CD4-positive, CD25-positive, alpha-beta regulatory T cell (primary cell): ENCODE measurements around the gene ENTHD1. TPM values are rescaled to one million over a fixed set of nuclear protein-coding genes. Genes with fewer than 3 reads are reported as not detected.

Source experiments
- ATAC-seq, 2 donors: fragments of 150-1000 bp; cut with Tn5 transposase; one replicate each; pipeline ENCODE4 v1.10.0; 2021; ENCODE audit warnings: low read depth in 2 of 2, moderate number of reproducible peaks in 2 of 2, moderate library complexity in 1 of 2
- DNase-seq, 3 donors: peaks; one replicate each; pipeline versions ENCODE4 v3.0.0 to v3.0.0-alpha.2; 2012 to 2022; ENCODE audit warnings: mixed read lengths in 1 of 3
- H3K27ac ChIP-seq: one replicate; pipeline ENCODE4 v1.7.0; 2013; ENCODE audit warnings: mild to moderate bottlenecking, low read length; ENCODE audit not compliant: insufficient read depth, poor library complexity, severe bottlenecking
- H3K27me3 ChIP-seq: one replicate; pipeline ENCODE4 v1.7.0; 2013; ENCODE audit warnings: low read length; ENCODE audit not compliant: control insufficient read depth, insufficient read depth
- H3K36me3 ChIP-seq: one replicate; pipeline ENCODE4 v1.7.0; 2013; ENCODE audit warnings: mild to moderate bottlenecking, low read length, moderate library complexity; ENCODE audit not compliant: control insufficient read depth, insufficient read depth
- H3K4me1 ChIP-seq: 2 replicates; pipeline ENCODE4 v1.7.0; 2013; ENCODE audit warnings: mild to moderate bottlenecking, low read length; ENCODE audit not compliant: insufficient read depth, control insufficient read depth, poor library complexity, severe bottlenecking
- H3K4me3 ChIP-seq: one replicate; pipeline ENCODE4 v1.7.0; 2013; ENCODE audit warnings: low read depth, mild to moderate bottlenecking, low read length, moderate library complexity
- H3K9me3 ChIP-seq, 2 experiments: 1 replicate in 1 of 2; 2 replicates in 1 of 2; pipeline ENCODE4 v1.7.0; 2013; ENCODE audit warnings: low read length in 2 of 2, mild to moderate bottlenecking in 1 of 2, moderate library complexity in 1 of 2; ENCODE audit not compliant: control insufficient read depth in 2 of 2
- H3K27ac Mint-ChIP-seq, 3 donors: one replicate each; pipeline ENCODE4 v1.8.0; 2020 to 2022; ENCODE audit warnings: mild to moderate bottlenecking in 3 of 3, mixed read lengths in 3 of 3, moderate library complexity in 2 of 3
- H3K27me3 Mint-ChIP-seq: one replicate; pipeline ENCODE4 v1.8.0; 2022; ENCODE audit warnings: mild to moderate bottlenecking, mixed read lengths
- H3K36me3 Mint-ChIP-seq: one replicate; pipeline ENCODE4 v1.8.0; 2020; ENCODE audit warnings: mixed read lengths
- H3K4me1 Mint-ChIP-seq, 4 donors: one replicate each; pipeline ENCODE4 v1.8.0; 2020 to 2022; ENCODE audit warnings: mixed read lengths in 4 of 4, mild to moderate bottlenecking in 1 of 4
- H3K4me3 Mint-ChIP-seq, 4 donors: one replicate each; pipeline ENCODE4 v1.8.0; 2020 to 2022; ENCODE audit warnings: mild to moderate bottlenecking in 4 of 4, mixed read lengths in 4 of 4, moderate library complexity in 3 of 4
- H3K9me3 Mint-ChIP-seq, 7 donors: one replicate each; pipeline ENCODE4 v1.8.0; 2020 to 2022; ENCODE audit warnings: mixed read lengths in 7 of 7, mild to moderate bottlenecking in 3 of 7, moderate library complexity in 2 of 7
- polyA plus RNA-seq, 4 donors: library from polyadenylated mRNA; unstranded; fragments of 300-500 nt; fragmentation: Illumina TruSeq; gene quantifications; one replicate each; pipeline ENCODE4 v1.2.3, GENCODE V29; 2021
- total RNA-seq: library from RNA; stranded (reverse); gene quantifications from one replicate; pipeline ENCODE4 v1.2.3, GENCODE V29; 2022

ENTHD1 gene
- total and polyA plus RNA-seq, 5 donors from 2014 or later: 0.13 to 0.32 (median 0.18) TPM; not detected in 1

GRCh38 chr22:39931251-39931650, 37.7 kb upstream of the ENTHD1 start:
- Mint-ChIP-seq H3K9me3 (no peaks in the 10 kb centered on the region), H3K27ac (no peak overlapping the region), H3K36me3 (peaks cover 18% of the 10 kb centered on the region), H3K27me3 (no peaks in the 10 kb centered on the region), H3K4me3 (no peak overlapping the region), H3K4me1 (peaks cover 32 to 43% (median 38%) of the 10 kb centered on the region in 4 donors)
- H3K27ac ChIP-seq: peak overlapping the region; percentile 60
- peak in 1 of 2 donors; percentile 23 for ATAC-seq
- H3K9me3 ChIP-seq: no peaks in the 10 kb centered on the region
- H3K27me3 ChIP-seq: no peaks in the 10 kb centered on the region
- peaks cover 99% of the 10 kb centered on the region for H3K4me1 ChIP-seq
- H3K36me3 ChIP-seq: no peaks in the 10 kb centered on the region
- peak overlapping the region; percentile 84 for H3K4me3 ChIP-seq
- peak in 1 of 3 donors; percentile 52 for DNase-seq

GRCh38 chr22:39928536-39929520, 35.3 kb upstream of the ENTHD1 start:
- Mint-ChIP-seq H3K27me3 (no peaks in the 10 kb centered on the region), H3K4me1 (peaks cover 29 to 43% (median 39%) of the 10 kb centered on the region in 4 donors), H3K27ac (no peak overlapping the region), H3K9me3 (no peaks in the 10 kb centered on the region), H3K4me3 (no peak overlapping the region), H3K36me3 (peaks cover 25% of the 10 kb centered on the region)
- peak overlapping the region; percentile 62 for H3K27ac ChIP-seq
- no peaks in the 10 kb centered on the region for H3K9me3 ChIP-seq
- H3K4me3 ChIP-seq: peak overlapping the region; percentile 84
- no peaks in the 10 kb centered on the region for H3K27me3 ChIP-seq
- H3K4me1 ChIP-seq: peaks cover 98% of the 10 kb centered on the region
- DNase-seq: no peak
- no peaks in the 10 kb centered on the region for H3K36me3 ChIP-seq
- no peak for ATAC-seq

DNA sequence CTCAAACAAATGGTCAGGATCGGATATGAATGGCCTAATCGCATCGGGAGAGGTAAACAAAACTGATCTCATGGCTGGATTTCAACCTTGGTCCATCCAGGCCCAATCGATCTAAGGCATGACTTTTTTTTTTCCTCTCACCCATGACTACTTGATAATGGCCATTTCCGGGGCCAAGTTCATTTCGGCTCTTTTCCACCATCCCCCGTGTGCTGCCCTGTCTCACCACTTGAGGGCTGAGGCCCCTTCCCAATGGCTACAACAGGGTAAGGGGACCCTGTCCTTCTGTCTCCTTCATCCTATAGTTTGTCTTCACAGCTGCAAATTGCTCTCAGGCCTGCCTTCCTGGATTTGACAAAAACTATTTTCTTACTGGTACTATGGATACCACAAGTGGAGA, 34.0 kb upstream of the ENTHD1 start:
- Histone ChIP-seq H3K9me3 (no peaks in the 10 kb centered on the region), H3K27me3 (no peaks in the 10 kb centered on the region), H3K36me3 (no peaks in the 10 kb centered on the region), H3K4me1 (peaks cover 98% of the 10 kb centered on the region), H3K4me3 (peak overlapping the region; percentile 84), H3K27ac (peak overlapping the region; percentile 62)
- no peaks in the 10 kb centered on the region for H3K27me3 Mint-ChIP-seq
- peak in 1 of 3 donors; percentile 55 for DNase-seq
- ATAC-seq: no peak
- peaks cover 30 to 42% (median 37%) of the 10 kb centered on the region in 4 donors for H3K4me1 Mint-ChIP-seq
- H3K27ac Mint-ChIP-seq: peak overlapping the region in 1 of 3 donors; percentile 91
- no peak overlapping the region for H3K4me3 Mint-ChIP-seq
- no peaks in the 10 kb centered on the region for H3K9me3 Mint-ChIP-seq
- H3K36me3 Mint-ChIP-seq: peaks cover 26% of the 10 kb centered on the region

- Histone ChIP-seq H3K4me3 (peak overlapping the region; percentile 84), H3K27ac (peak overlapping the region; percentile 62), H3K27me3 (no peaks in the 10 kb centered on the region), H3K9me3 (no peaks in the 10 kb centered on the region), H3K36me3 (no peaks in the 10 kb centered on the region), H3K4me1 (peaks cover 98% of the 10 kb centered on the region)
- Mint-ChIP-seq H3K36me3 (peaks cover 34% of the 10 kb centered on the region), H3K4me3 (peak overlapping the region in 2 of 4 donors; percentile 85 to 87), H3K27ac (peak overlapping the region; percentile 82 to 91 (median 88)), H3K9me3 (no peaks in the 10 kb centered on the region), H3K4me1 (peaks cover 38 to 49% (median 45%) of the 10 kb centered on the region in 4 donors), H3K27me3 (no peaks in the 10 kb centered on the region)
- DNase-seq (no peak), ATAC-seq (peak in 1 of 2 donors; percentile 7)
These were observed 33.2 kb upstream of the ENTHD1 start for GRCh38 chr22:39926753-39927152.

- H3K9me3 ChIP-seq: no peaks in the 10 kb centered on the region
- H3K27me3 Mint-ChIP-seq: no peaks in the 10 kb centered on the region
- peak overlapping the region; percentile 82 to 89 (median 88) for H3K27ac Mint-ChIP-seq
- H3K4me1 Mint-ChIP-seq: peaks cover 42 to 54% (median 49%) of the 10 kb centered on the region in 4 donors
- peak overlapping the region in 2 of 4 donors; percentile 85 to 87 for H3K4me3 Mint-ChIP-seq
- ATAC-seq: peak; percentile 61 to 63
- H3K4me1 ChIP-seq: peaks cover 98% of the 10 kb centered on the region
- no peaks in the 10 kb centered on the region for H3K27me3 ChIP-seq
- DNase-seq: peak in 2 of 3 donors; percentile 54 to 72
- peak overlapping the region; percentile 62 for H3K27ac ChIP-seq
- no peaks in the 10 kb centered on the region for H3K36me3 ChIP-seq
- no peaks in the 10 kb centered on the region for H3K9me3 Mint-ChIP-seq
- peak overlapping the region; percentile 84 for H3K4me3 ChIP-seq
- peaks cover 36% of the 10 kb centered on the region for H3K36me3 Mint-ChIP-seq
These were observed 32.5 kb upstream of the ENTHD1 start for GRCh38 chr22:39925909-39926679.

DNA sequence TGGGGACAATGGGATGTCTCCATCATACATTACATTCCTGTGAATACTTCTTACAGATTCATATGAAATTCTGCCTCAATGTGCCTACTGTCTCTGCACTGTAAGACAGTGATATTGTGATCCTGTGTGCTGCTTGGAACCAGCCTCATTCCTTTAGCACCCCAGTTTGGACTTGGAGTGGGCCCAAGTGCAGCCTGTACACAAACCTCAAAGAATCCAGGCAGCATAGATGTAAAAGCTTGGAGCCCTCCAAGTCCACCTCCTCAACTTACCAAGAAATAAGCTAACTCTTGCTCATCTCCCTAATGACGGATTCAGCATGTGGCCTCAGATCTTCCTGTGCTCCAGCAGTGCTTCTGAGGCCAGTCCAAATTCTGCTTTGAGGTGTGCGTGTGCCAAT, 31.7 kb upstream of the ENTHD1 start:
- Mint-ChIP-seq H3K4me3 (peak overlapping the region in 2 of 4 donors; percentile 77 to 87), H3K4me1 (peaks cover 50 to 62% (median 57%) of the 10 kb centered on the region in 4 donors), H3K9me3 (no peaks in the 10 kb centered on the region), H3K36me3 (peaks cover 43% of the 10 kb centered on the region), H3K27me3 (no peaks in the 10 kb centered on the region), H3K27ac (peak overlapping the region in 2 of 3 donors; percentile 36 to 88)
- H3K4me1 ChIP-seq: peaks cover 98% of the 10 kb centered on the region
- no peaks in the 10 kb centered on the region for H3K36me3 ChIP-seq
- H3K27ac ChIP-seq: peak overlapping the region; percentile 62
- no peak for ATAC-seq
- no peak for DNase-seq
- no peaks in the 10 kb centered on the region for H3K27me3 ChIP-seq
- H3K4me3 ChIP-seq: peak overlapping the region; percentile 84
- no peaks in the 10 kb centered on the region for H3K9me3 ChIP-seq

- no peak overlapping the region for H3K4me3 ChIP-seq
- Mint-ChIP-seq H3K9me3 (no peaks in the 10 kb centered on the region), H3K27ac (peak overlapping the region in 2 of 3 donors; percentile 83 to 88), H3K27me3 (no peaks in the 10 kb centered on the region), H3K36me3 (peaks cover 52% of the 10 kb centered on the region), H3K4me3 (peak overlapping the region; percentile 17 to 87 (median 48)), H3K4me1 (peaks cover 50 to 72% (median 66%) of the 10 kb centered on the region in 4 donors)
- H3K4me1 ChIP-seq: peaks cover 98% of the 10 kb centered on the region
- no peaks in the 10 kb centered on the region for H3K36me3 ChIP-seq
- no peak overlapping the region for H3K27ac ChIP-seq
- no peaks in the 10 kb centered on the region for H3K27me3 ChIP-seq
- ATAC-seq (no peak), DNase-seq (no peak)
- H3K9me3 ChIP-seq: no peaks in the 10 kb centered on the region
These were observed 30.7 kb upstream of the ENTHD1 start for GRCh38 chr22:39924286-39924685.
